HCT116 (cell line): ENCODE measurements around the gene ZBTB8B.

ENCODE experiments used
- CTCF ChIP-seq, 3 experiments: fragments of 200-600 bp in 1 of 3; sonication (generic) in 1 of 3; IDR thresholded peaks in 2 of 3; conservative IDR thresholded peaks in 1 of 3; 2 replicates each; pipeline ENCODE4 v1.5.1; 2012 to 2017; ENCODE audit warnings: low read depth in 2 of 3, low read length in 2 of 3, antibody characterized with exemption in 1 of 3, borderline replicate concordance in 1 of 3, control low read depth in 1 of 3, mild to moderate bottlenecking in 1 of 3, mixed read lengths in 1 of 3, mixed run types in 1 of 3, moderate library complexity in 1 of 3; ENCODE audit not compliant: insufficient read depth in 1 of 3
- ELF1 ChIP-seq: IDR thresholded peaks from 2 replicates; pipeline ENCODE4 v1.6.1; 2012; ENCODE audit warnings: low read depth, borderline replicate concordance
- EZH2 ChIP-seq: fragments of 200-600 bp; sonication (generic); IDR thresholded peaks from 2 replicates; pipeline ENCODE4 v1.6.1; 2017; ENCODE audit warnings: antibody characterized with exemption, mixed run types
- MAX ChIP-seq: IDR thresholded peaks from 2 replicates; pipeline ENCODE4 v1.6.1; 2012
- POLR2A ChIP-seq: IDR thresholded peaks from 2 replicates; pipeline ENCODE4 v1.7.0; 2011; ENCODE audit warnings: borderline replicate concordance; ENCODE audit not compliant: insufficient read depth, insufficient read length; ENCODE audit errors: extremely low read depth
- TCF7L2 ChIP-seq: IDR thresholded peaks from 2 replicates; pipeline ENCODE4 v1.7.0; 2011; ENCODE audit warnings: borderline replicate concordance, inconsistent platforms; ENCODE audit not compliant: insufficient read depth, insufficient read length; ENCODE audit errors: extremely low read depth
- YY1 ChIP-seq: IDR thresholded peaks from 2 replicates; pipeline ENCODE4 v1.6.1; 2011; ENCODE audit warnings: low read length, low read depth, moderate library complexity, mild to moderate bottlenecking; ENCODE audit not compliant: insufficient replicate concordance; ENCODE audit errors: extremely low read depth
- ZBTB33 ChIP-seq: IDR thresholded peaks from 2 replicates; pipeline ENCODE4 v1.6.1; 2011; ENCODE audit warnings: mild to moderate bottlenecking, low read length, moderate library complexity; ENCODE audit not compliant: insufficient replicate concordance; ENCODE audit errors: extremely low read depth
- ZNF274 ChIP-seq: fragments of 200-500 bp; sonication (Bioruptor generic); IDR thresholded peaks from 2 replicates; pipeline ENCODE4 v1.6.1; 2014; ENCODE audit warnings: mild to moderate bottlenecking, low read depth, low read length, inconsistent platforms

GRCh38 chr1:32507021-32507420 is 42.1 kb downstream of the ZBTB8B start:
- TF ChIP-seq POLR2A (no peak), YY1 (no peak), TCF7L2 (no peak), MAX (no peak), CTCF (IDR thresholded peaks at IDR 0.05 in 2 of 3, conservative IDR thresholded peaks at IDR 0.05 in 1 of 3; ENCODE audit: borderline replicate concordance in 1 of 3, insufficient read depth in 1 of 3, low read depth in 2 of 3, low read length in 2 of 3) (no peak), ZBTB33 (no peak), ELF1 (no peak), EZH2 (no peak), ZNF274 (no peak)
